ENCODE data around the gene MAP3K3. TPM values are rescaled to one million over a fixed set of nuclear protein-coding genes. Genes with fewer than 3 reads are reported as not detected.

MAP3K3 gene
- total RNA-seq, 1 donor from 2014 or later: 43.5 TPM

- intact Hi-C loops (cut with micrococcal nuclease): no loop called here
Observed at GRCh38 chr17:63647065-63647725, 25.0 kb downstream of the MAP3K3 start.

GRCh38 chr17:63647936-63648335 lies 25.7 kb downstream of the MAP3K3 start:
- intact Hi-C loops (cut with micrococcal nuclease): no loop called here

- intact Hi-C loops (cut with micrococcal nuclease): no loop called here
Observed at GRCh38 chr17:63649813-63650212, 27.6 kb downstream of the MAP3K3 start.

- intact Hi-C loops (cut with micrococcal nuclease): no loop called here
Observed at GRCh38 chr17:63652106-63652505, 29.9 kb downstream of the MAP3K3 start.

GRCh38 chr17:63653050-63653449 lies 30.8 kb downstream of the MAP3K3 start:
- intact Hi-C loops (cut with micrococcal nuclease): no loop called here

- intact Hi-C loops (cut with micrococcal nuclease): no loop called here
Observed at GRCh38 chr17:63657786-63658185, 35.6 kb downstream of the MAP3K3 start.

- intact Hi-C loops (cut with micrococcal nuclease): no loop called here
Observed at GRCh38 chr17:63658366-63658765, 36.1 kb downstream of the MAP3K3 start.

GRCh38 chr17:63659850-63660249 lies 37.6 kb downstream of the MAP3K3 start:
- intact Hi-C loops (cut with micrococcal nuclease): no loop called here

- intact Hi-C loops (cut with micrococcal nuclease): no loop called here
Observed at GRCh38 chr17:63665527-63666214, 43.5 kb downstream of the MAP3K3 start.

- intact Hi-C loops (cut with micrococcal nuclease): no loop called here
Observed at GRCh38 chr17:63672856-63673255, 50.6 kb downstream of the MAP3K3 start.

GRCh38 chr17:63675231-63675606 lies 53.0 kb downstream of the MAP3K3 start:
- intact Hi-C loops (cut with micrococcal nuclease): no loop called here

GRCh38 chr17:63675607-63676546 lies 53.7 kb downstream of the MAP3K3 start:
- intact Hi-C loops (cut with micrococcal nuclease): no loop called here

GRCh38 chr17:63676584-63676983 lies 54.4 kb downstream of the MAP3K3 start:
- intact Hi-C loops (cut with micrococcal nuclease): no loop called here

- intact Hi-C loops (cut with micrococcal nuclease): no loop called here
Observed at GRCh38 chr17:63679214-63679613, 57.0 kb downstream of the MAP3K3 start.

GRCh38 chr17:63680700-63681099 lies 58.5 kb downstream of the MAP3K3 start:
- intact Hi-C loops (cut with micrococcal nuclease): no loop called here

GRCh38 chr17:63681530-63681929 lies 59.3 kb downstream of the MAP3K3 start:
- intact Hi-C loops (cut with micrococcal nuclease): no loop called here

- intact Hi-C loops (cut with micrococcal nuclease): no loop called here
Observed at GRCh38 chr17:63682441-63682840, 60.2 kb downstream of the MAP3K3 start.

GRCh38 chr17:63682981-63683380 lies 60.8 kb downstream of the MAP3K3 start:
- intact Hi-C loops (cut with micrococcal nuclease): no loop called here

- intact Hi-C loops (cut with micrococcal nuclease): no loop called here
Observed at GRCh38 chr17:63685041-63685440, 62.8 kb downstream of the MAP3K3 start.

GRCh38 chr17:63685578-63685977 lies 63.4 kb downstream of the MAP3K3 start:
- intact Hi-C loops (cut with micrococcal nuclease): no loop called here

GRCh38 chr17:63686138-63686685 lies 64.0 kb downstream of the MAP3K3 start:
- intact Hi-C loops (cut with micrococcal nuclease): no loop called here

Measured in T-helper 1 cell treated with Interleukin-12 subunit alpha and Interleukin-12 subunit beta and Interleukin-4 antibody, amounts not matched to agents 30 ng/mL and 1 ng/mL, for 36 hours (primary cell).